Measurements from ENCODE around the gene PICK1.

GRCh38 chr22:38017272-38017920 is 39.8 kb upstream of the PICK1 start:
- TF ChIP-seq EZH2phosphoT487 (IDR thresholded peaks at IDR 0.05; ENCODE audit: insufficient read depth, low read depth), result no peak
- no peak for TF ChIP-seq EZH2 (IDR thresholded peaks at IDR 0.05; ENCODE audit: insufficient read depth, poor library complexity, severe bottlenecking)
